ENCODE data around the gene NT5DC4.
A peak's percentile ranks its signal among the peaks of the same experiment; 100 is the strongest.
"Not testable (repeated sequence)": the region's sequence is repeated elsewhere in the genome, so short reads cannot be mapped to it uniquely, and the experiment has no call there.

The NT5DC4 gene

DNA sequence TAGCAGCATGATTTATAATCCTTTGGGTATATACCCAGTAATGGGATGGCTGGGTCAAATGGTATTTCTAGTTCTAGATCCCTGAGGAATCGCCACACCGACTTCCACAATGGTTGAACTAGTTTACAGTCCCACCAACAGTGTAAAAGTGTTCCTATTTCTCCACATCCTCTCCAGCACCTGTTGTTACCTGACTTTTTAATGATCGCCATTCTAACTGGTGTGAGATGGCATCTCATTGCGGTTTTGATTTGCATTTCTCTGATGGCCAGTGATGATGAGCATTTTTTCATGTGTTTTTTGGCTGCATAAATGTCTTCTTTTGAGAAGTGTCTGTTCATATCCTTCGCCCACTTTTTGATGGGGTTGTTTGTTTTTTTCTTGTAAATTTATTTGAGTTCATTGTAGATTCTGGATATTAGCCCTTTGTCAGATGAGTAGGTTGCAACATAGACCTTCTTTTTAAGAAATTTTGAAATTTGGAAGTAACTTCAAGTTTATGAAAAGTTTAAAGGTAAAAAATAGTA lies 3.9 kb upstream of the NT5DC4 start:
- H3K9me3 ChIP-seq (ENCODE audit: control insufficient read depth, low read length); H3K4me1 ChIP-seq (ENCODE audit: control insufficient read depth, insufficient read depth, low read length); H3K4me3 ChIP-seq (ENCODE audit: low read length); H3K27me3 ChIP-seq (ENCODE audit: control insufficient read depth, insufficient read depth, low read length); H3K36me3 ChIP-seq (ENCODE audit: control insufficient read depth, insufficient read depth, low read length); H3K9ac ChIP-seq (ENCODE audit: low read length): not testable (repeated sequence)

DNA sequence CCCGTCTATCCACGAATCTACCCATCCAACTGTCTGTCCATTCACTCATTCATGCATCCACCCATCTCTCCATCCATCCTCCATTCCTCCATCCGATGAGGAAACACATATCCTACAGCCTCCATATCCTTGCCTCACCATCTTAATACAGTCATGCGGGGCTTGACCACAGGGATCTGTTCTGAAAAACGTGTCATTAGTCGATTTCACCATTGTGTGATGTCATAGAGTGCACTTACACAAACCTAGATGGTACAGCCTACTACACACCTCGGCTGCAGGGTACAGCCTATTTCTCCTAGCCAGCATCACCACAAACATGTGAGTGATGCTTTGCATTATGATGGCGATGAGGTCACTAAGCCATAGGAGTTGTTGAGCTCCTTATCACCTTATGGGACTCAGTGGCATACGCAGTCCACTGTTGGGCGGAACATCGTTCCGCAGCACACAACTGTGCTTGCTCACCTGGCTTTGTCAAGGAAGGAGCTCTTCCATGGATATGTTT lies 1.9 kb upstream of the NT5DC4 start:
- no peak overlapping the region for H3K4me3 ChIP-seq (ENCODE audit: low read length)
- no peaks in the 10 kb centered on the region for H3K36me3 ChIP-seq (ENCODE audit: control insufficient read depth, insufficient read depth, low read length)
- H3K27me3 ChIP-seq (ENCODE audit: control insufficient read depth, insufficient read depth, low read length), result no peaks in the 10 kb centered on the region
- no peaks in the 10 kb centered on the region for H3K9me3 ChIP-seq (ENCODE audit: control insufficient read depth, low read length)
- no peaks in the 10 kb centered on the region for H3K4me1 ChIP-seq (ENCODE audit: control insufficient read depth, insufficient read depth, low read length)
- no peak overlapping the region for H3K9ac ChIP-seq (ENCODE audit: low read length)

DNA sequence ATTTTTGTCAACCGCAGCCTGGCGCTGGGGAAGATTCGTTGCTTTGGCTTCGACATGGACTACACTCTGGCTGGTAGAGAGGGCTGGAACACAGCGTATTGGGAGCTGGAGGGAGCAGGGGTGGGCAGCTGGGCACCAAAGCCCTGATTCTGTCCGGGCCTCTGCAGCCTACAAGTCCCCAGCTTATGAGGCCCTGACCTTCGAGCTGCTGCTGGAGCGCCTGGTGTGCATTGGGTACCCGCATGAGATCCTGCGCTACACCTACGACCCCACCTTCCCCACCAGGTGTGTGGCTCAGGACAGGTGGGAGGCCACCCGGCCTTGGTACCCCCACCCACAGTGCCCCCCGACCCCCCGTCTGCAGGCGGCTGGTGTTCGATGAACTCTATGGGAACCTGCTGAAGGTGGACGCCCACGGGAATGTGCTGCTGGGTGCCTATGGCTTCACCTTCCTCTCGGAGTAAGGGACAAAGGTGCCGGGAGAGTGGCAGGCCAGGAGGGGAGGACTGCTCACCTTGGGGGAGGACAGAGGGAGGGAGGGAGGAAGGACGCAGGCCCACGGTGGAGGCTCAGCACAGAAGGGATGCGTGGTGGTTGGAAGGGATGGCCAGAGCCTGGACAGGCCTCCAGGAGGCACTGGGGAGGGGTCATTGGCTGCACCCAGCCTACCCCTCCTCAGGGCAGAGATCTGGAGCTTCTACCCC lies 1.2 kb downstream of the NT5DC4 start:
- H3K9ac ChIP-seq (ENCODE audit: low read length), result no peak overlapping the region
- H3K4me1 ChIP-seq (ENCODE audit: control insufficient read depth, insufficient read depth, low read length), result peaks cover 7% of the 10 kb centered on the region
- H3K4me3 ChIP-seq (ENCODE audit: low read length), result no peak overlapping the region
- no peaks in the 10 kb centered on the region for H3K36me3 ChIP-seq (ENCODE audit: control insufficient read depth, insufficient read depth, low read length)
- H3K9me3 ChIP-seq (ENCODE audit: control insufficient read depth, low read length), result no peaks in the 10 kb centered on the region
- no peaks in the 10 kb centered on the region for H3K27me3 ChIP-seq (ENCODE audit: control insufficient read depth, insufficient read depth, low read length)

DNA sequence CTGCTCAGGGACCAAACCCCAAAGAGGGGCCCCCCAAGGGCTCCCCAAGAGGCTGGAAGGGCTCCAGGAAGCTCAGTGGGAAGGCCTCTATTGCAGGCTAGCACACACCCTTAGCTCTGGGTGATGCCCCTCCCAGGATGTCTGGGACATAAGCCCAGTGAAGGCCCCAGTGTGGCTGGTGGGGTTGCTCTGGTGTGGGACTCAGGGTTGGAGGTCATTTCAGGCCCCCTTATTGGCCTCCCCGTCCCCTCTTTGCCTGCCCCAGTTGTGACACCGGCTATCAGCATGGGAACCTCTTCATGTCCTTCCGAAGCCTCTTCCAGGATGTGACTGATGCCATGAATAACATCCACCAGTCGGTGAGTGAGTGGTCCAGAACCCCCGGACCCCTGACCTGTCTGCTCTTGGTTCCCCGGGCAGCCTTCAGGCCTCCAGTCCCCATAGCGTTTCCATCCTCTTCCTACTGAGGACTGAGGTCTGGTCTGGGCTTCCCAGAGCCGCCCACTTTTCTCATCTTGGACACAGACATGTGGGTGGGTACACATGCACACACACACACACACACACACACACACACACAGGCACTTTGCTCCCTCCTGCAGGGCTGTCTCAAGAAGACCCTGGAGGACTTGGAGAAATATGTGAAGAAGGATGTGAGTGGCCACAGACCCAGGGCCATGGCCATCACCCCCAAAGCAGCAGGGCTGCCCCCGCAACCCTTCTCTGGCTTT lies 2.2 kb downstream of the NT5DC4 start:
- H3K9ac ChIP-seq (ENCODE audit: low read length), result no peak overlapping the region
- no peaks in the 10 kb centered on the region for H3K27me3 ChIP-seq (ENCODE audit: control insufficient read depth, insufficient read depth, low read length)
- peaks cover 10% of the 10 kb centered on the region for H3K4me1 ChIP-seq (ENCODE audit: control insufficient read depth, insufficient read depth, low read length)
- no peaks in the 10 kb centered on the region for H3K9me3 ChIP-seq (ENCODE audit: control insufficient read depth, low read length)
- no peak overlapping the region for H3K4me3 ChIP-seq (ENCODE audit: low read length)
- no peaks in the 10 kb centered on the region for H3K36me3 ChIP-seq (ENCODE audit: control insufficient read depth, insufficient read depth, low read length)

DNA sequence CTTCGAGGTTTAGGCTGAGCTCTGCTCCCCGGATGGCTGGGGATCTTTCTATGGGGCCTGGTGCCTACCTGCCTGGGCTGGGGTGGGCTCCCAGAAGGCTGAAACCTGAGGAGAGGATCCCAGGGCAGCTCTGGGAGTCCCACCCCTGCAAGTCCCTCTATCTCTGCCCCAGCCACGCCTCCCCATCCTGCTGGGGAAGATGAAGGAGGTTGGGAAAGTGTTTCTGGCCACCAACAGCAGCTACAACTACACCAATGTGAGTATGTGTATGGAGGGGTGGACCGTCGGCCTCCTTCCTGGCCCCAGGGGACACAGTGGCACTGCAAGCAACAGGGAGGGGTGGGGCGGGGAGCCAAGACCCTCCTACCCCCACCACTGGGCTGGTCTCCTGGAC lies 2.7 kb downstream of the NT5DC4 start:
- H3K27me3 ChIP-seq (ENCODE audit: control insufficient read depth, insufficient read depth, low read length), result no peaks in the 10 kb centered on the region
- no peak overlapping the region for H3K4me3 ChIP-seq (ENCODE audit: low read length)
- no peaks in the 10 kb centered on the region for H3K9me3 ChIP-seq (ENCODE audit: control insufficient read depth, low read length)
- no peaks in the 10 kb centered on the region for H3K36me3 ChIP-seq (ENCODE audit: control insufficient read depth, insufficient read depth, low read length)
- peaks cover 10% of the 10 kb centered on the region for H3K4me1 ChIP-seq (ENCODE audit: control insufficient read depth, insufficient read depth, low read length)
- no peak overlapping the region for H3K9ac ChIP-seq (ENCODE audit: low read length)

DNA sequence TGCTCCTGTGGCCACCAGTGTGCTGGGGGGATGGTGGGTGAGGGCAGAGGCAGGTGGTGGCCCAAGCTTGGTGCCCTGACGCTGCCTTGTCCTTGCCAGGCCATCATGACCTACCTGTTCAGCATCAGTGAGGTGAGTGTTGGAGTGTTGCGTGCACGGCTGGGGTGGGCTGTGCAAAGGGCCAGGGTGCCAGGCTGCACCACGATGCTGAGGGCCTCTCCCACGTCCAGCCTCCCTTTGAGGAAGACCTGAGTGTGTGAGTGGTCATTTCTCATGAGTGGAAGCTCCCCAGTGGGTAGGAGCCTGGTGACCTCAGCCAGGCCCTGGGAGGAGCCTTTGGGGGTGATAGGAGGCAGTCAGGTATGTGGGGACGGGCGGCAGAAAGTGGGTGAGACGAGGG lies 3.2 kb downstream of the NT5DC4 start:
- no peaks in the 10 kb centered on the region for H3K9me3 ChIP-seq (ENCODE audit: control insufficient read depth, low read length)
- no peaks in the 10 kb centered on the region for H3K27me3 ChIP-seq (ENCODE audit: control insufficient read depth, insufficient read depth, low read length)
- no peaks in the 10 kb centered on the region for H3K36me3 ChIP-seq (ENCODE audit: control insufficient read depth, insufficient read depth, low read length)
- H3K9ac ChIP-seq (ENCODE audit: low read length), result no peak overlapping the region
- peaks cover 10% of the 10 kb centered on the region for H3K4me1 ChIP-seq (ENCODE audit: control insufficient read depth, insufficient read depth, low read length)
- H3K4me3 ChIP-seq (ENCODE audit: low read length), result no peak overlapping the region

DNA sequence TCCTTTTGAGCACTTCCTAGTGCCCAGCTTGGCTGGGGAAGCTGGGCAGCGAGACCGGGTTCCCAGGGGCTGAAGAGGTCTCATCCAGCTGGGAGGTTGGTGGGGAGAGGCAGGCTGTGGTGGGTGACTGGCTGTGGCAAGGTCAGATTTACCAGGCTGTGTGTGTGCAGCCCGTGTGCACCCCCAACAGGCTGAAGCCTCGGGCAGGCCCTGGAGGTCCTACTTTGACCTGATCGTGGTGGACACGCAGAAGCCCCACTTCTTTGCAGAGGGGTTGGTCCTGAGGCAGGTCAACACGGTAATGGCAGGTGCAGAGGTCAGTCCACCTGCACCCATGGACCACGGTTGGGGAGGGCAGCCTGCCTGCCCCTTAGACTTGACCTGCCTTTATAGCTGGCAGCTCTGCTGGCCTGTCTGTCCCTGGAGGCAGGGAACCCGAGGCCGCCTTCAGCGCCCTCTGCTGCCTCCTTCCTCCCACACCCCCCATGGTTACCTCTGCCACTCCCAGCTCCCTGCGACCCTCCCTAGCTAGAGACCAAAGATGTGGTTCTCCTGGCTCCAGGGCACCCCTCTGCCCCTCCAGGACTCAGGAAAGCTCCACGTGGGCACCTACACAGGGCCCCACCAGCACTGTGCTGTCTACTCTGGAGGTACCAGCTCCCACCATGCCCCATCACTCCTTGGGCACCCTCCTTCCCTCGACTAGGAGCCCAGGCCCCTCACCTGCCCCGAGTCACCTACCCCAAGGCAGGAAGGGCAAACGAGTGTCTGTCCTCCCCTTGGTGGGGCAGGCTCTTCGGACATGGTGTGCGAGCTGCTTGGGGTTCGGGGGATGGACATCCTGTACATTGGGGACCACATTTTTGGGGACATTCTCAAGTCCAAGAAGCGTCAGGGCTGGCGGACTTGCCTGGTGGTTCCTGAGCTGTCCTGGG lies 4.0 kb downstream of the NT5DC4 start:
- Histone ChIP-seq H3K36me3 (ENCODE audit: control insufficient read depth, insufficient read depth, low read length) (no peaks in the 10 kb centered on the region), H3K9ac (ENCODE audit: low read length) (no peak overlapping the region), H3K9me3 (ENCODE audit: control insufficient read depth, low read length) (no peaks in the 10 kb centered on the region), H3K4me3 (ENCODE audit: low read length) (no peak overlapping the region), H3K4me1 (ENCODE audit: control insufficient read depth, insufficient read depth, low read length) (peaks cover 10% of the 10 kb centered on the region), H3K27me3 (ENCODE audit: control insufficient read depth, insufficient read depth, low read length) (no peaks in the 10 kb centered on the region)

DNA sequence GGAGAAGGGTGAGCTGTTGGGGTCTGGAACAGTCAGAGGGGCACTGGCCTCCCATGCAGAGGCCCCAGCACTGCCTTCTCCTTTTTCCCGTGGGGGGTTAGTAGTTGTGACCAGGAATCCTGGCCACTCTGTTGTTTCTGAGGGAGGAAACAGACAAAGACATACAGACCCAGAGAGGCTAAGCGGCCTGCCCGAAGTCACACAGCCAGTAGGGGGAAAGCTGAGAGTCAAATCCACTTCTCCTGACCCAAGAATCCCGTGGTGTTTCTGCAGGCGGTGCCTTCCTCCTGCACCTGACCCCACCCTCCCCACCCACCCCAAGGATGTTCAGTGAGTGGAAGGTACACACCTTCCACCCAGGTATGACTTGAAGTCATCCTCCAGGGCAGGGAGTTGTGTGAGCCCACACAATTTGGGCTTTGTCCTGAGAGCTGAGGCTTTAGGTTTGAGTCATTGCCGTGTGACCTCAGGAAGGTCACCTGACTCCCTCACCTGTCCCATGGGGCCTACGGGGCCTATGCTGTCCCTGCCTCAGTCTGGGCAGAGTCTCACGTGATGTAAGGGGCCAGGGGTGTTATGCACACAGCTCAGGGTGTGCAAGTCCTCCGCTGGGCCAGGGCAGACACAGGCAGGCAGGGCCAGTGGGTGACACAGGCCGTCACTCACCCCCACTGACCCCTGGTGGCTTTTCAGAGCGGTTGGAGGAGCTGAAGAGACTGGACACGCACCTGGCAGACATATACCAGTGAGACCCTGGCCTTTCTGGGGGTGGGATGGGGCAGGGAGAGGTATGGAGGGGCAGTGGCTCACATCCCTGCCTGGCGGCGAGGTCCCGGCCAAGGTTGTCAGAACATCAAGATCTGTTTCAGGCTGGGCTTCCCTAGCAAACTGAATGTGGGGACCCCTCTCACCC lies 5.0 kb downstream of the NT5DC4 start:
- H3K36me3 ChIP-seq (ENCODE audit: control insufficient read depth, insufficient read depth, low read length), result no peaks in the 10 kb centered on the region
- no peaks in the 10 kb centered on the region for H3K9me3 ChIP-seq (ENCODE audit: control insufficient read depth, low read length)
- no peaks in the 10 kb centered on the region for H3K27me3 ChIP-seq (ENCODE audit: control insufficient read depth, insufficient read depth, low read length)
- peak overlapping the region; percentile 30 for H3K9ac ChIP-seq (ENCODE audit: low read length)
- H3K4me3 ChIP-seq (ENCODE audit: low read length), result no peak overlapping the region
- H3K4me1 ChIP-seq (ENCODE audit: control insufficient read depth, insufficient read depth, low read length), result peaks cover 10% of the 10 kb centered on the region

DNA sequence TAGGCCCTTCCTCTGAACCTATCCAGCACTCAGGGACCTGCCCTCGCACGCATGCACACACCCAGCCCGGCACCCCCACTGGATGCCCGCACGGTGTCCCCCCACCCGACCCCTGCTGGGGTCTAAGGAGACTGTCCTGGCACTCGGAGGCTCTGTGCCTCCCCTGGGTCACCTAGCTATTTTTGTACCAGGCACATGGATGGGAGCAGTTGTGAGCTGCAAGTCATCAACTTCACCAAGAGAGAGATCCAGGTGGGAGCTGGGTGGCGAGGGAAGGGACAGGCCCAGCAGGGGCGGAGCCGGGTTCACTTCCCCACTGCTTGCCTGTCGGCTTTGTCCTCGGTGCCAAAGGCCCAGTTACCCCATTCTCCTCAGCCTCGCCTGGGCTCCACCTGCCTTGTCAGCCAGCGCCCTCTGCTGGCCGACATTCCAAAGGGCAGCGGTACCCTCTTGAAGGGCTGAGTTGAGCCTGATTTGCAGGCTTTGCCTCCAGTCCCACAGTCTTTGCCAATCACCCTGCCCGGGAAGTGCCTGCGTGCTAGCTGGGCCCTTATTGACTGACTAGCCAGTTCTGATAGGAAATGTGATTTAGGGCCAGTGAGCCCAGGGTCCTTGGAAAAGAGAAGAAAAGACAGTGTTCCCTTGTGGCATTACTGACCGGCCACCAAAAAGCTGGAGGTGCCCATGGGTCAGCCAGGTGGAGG lies 5.8 kb downstream of the NT5DC4 start:
- Histone ChIP-seq H3K9ac (ENCODE audit: low read length) (peak overlapping the region; percentile 30), H3K27me3 (ENCODE audit: control insufficient read depth, insufficient read depth, low read length) (no peaks in the 10 kb centered on the region), H3K9me3 (ENCODE audit: control insufficient read depth, low read length) (no peaks in the 10 kb centered on the region), H3K4me1 (ENCODE audit: control insufficient read depth, insufficient read depth, low read length) (peaks cover 10% of the 10 kb centered on the region), H3K36me3 (ENCODE audit: control insufficient read depth, insufficient read depth, low read length) (no peaks in the 10 kb centered on the region), H3K4me3 (ENCODE audit: low read length) (no peak overlapping the region)

DNA sequence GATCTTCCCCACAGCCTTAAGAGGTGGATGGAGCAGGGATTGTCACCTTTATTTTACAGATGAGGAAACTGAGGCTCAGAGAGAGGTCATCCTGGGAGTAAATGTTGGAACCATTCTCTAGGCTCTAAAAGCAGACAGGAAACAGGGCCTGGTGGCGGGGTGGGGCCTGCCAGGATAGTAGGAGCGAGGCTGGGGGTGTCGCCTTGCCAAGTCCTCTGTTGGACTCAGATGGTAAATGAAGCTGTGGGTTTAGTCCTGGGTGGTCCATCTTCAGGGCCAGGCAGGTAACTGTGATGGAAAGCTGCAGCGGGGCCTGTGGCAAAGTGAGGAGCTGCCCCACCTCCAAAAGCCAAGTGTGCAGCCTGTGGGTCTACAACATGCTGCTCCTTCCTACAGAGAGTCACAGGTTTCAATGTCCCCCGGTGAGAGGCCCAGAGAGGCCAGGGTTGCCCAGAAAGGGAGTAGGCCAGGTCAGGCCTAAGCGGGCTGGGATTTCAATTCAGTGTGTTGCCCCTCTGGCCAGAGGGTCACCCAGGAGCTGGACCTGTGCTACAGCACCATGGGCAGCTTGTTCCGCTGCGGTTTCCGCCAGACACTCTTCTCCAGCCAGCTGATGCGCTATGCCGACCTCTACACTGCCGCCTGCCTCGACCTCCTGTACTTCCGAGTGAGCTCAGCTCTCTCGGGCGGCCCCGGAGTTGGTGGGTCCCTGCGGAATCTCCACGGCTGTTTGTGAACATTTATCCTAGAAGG lies 6.6 kb downstream of the NT5DC4 start:
- Histone ChIP-seq H3K36me3 (ENCODE audit: control insufficient read depth, insufficient read depth, low read length) (no peaks in the 10 kb centered on the region), H3K9me3 (ENCODE audit: control insufficient read depth, low read length) (no peaks in the 10 kb centered on the region), H3K4me3 (ENCODE audit: low read length) (no peak overlapping the region), H3K9ac (ENCODE audit: low read length) (no peak overlapping the region), H3K27me3 (ENCODE audit: control insufficient read depth, insufficient read depth, low read length) (no peaks in the 10 kb centered on the region), H3K4me1 (ENCODE audit: control insufficient read depth, insufficient read depth, low read length) (peaks cover 10% of the 10 kb centered on the region)
